Ishikawa (cell line): ENCODE data around the gene PARD3B.

Experiments
- CEBPB ChIP-seq: IDR thresholded peaks from 2 replicates; pipeline ENCODE4 v1.6.1; 2012
- CREB1 ChIP-seq: IDR thresholded peaks from 2 replicates; pipeline ENCODE4 v1.6.1; 2012; ENCODE audit warnings: low read depth
- YY1 ChIP-seq: IDR thresholded peaks from 2 replicates; pipeline ENCODE4 v1.6.1; 2012; ENCODE audit warnings: low read depth

DNA sequence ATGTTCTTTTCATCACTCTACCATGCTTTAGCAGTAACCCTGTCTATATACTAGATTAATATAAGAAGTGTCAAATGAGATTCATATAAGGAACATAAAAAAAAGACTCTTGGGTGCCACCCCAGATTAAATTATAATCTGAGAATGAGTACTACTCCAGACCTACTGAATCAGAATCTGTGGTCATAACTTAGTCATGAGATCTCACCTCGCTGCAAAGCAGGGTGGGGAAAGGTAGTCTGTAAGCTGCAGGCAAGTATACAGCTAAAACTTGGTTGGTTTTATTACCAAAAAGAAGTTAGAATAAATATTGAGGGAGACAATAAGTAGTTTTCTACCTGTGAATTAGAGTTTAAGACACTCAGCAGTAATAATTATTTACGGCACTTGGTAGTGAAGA lies 175.6 kb downstream of the PARD3B start:
- TF ChIP-seq CEBPB: no peak
- TF ChIP-seq YY1: no peak
- TF ChIP-seq CREB1: no peak
